Transverse colon (tissue), 3 donors: ENCODE measurements around the gene CDC42BPB.

ENCODE experiments used
- CTCF ChIP-seq, 5 experiments: fragments of 200-600 bp in 3 of 5; fragments of 450-650 bp in 2 of 5; sonication (generic) in 3 of 5; IDR thresholded peaks; 1 replicate in 2 of 5; 2 replicates in 3 of 5; pipeline ENCODE4 v1.5.1; 2016 to 2017; ENCODE audit warnings: antibody characterized with exemption in 5 of 5, inconsistent platforms in 3 of 5, mild to moderate bottlenecking in 2 of 5, moderate library complexity in 1 of 5
- POLR2A ChIP-seq: fragments of 450-650 bp; IDR thresholded peaks from one replicate; pipeline ENCODE4 v1.6.1; 2016; ENCODE audit warnings: antibody characterized with exemption, mild to moderate bottlenecking, moderate library complexity

GRCh38 chr14:102941419-102942011 lies 115.8 kb downstream of the CDC42BPB start:
- TF ChIP-seq POLR2A (no peak), CTCF (IDR thresholded peaks at IDR 0.05) (no peak)
